BJ (cell line): ENCODE results near the gene BCL2L2. TPM values are rescaled to one million over a fixed set of nuclear protein-coding genes. Genes with fewer than 3 reads are reported as not detected.
A peak's percentile ranks its signal among the peaks of the same experiment; 100 is the strongest.

Experiments
- CTCF ChIA-PET: fragments of 350-600 bp; formaldehyde crosslinking; extraction: SDS; loops from one replicate; lab custom pipeline; 2021; ENCODE audit warnings: antibody characterized with exemption, inconsistent platforms; lab: Yijun Ruan, JAX
- POLR2A ChIA-PET: fragments of 300-600 bp; sonication (Branson Sonifier 250); formaldehyde crosslinking; extraction: SDS; loops from one replicate; lab custom pipeline; 2021; ENCODE audit warnings: antibody characterized with exemption; lab: Charles Lee
- DNase-seq: peaks from one replicate; pipeline ENCODE4 v3.0.0-alpha.2; 2011; ENCODE audit warnings: low read depth
- H3K27me3 ChIP-seq: 2 replicates; pipeline ENCODE4 v1.6.0; 2011; ENCODE audit warnings: low read length; ENCODE audit not compliant: control insufficient read depth, insufficient read depth
- H3K36me3 ChIP-seq: 2 replicates; pipeline ENCODE4 v1.5.1; 2011; ENCODE audit warnings: low read length; ENCODE audit not compliant: control insufficient read depth, insufficient read depth
- H3K4me3 ChIP-seq: 2 replicates; pipeline ENCODE4 v1.5.1; 2011; ENCODE audit warnings: low read depth, mild to moderate bottlenecking, control low read depth, low read length
- CTCF ChIP-seq: IDR thresholded peaks from 2 replicates; pipeline ENCODE4 v1.5.1; 2011; ENCODE audit warnings: low read depth, mild to moderate bottlenecking, control low read depth, inconsistent platforms, low read length, moderate library complexity; ENCODE audit not compliant: insufficient read depth
- polyA plus RNA-seq: library from polyadenylated mRNA; depleted of rRNA; stranded (reverse); fragments of >200 nt; gene quantifications from 2 replicates; pipeline ENCODE4 v1.2.3, GENCODE V29; 2011

BCL2L2 gene
- polyA plus RNA-seq, 1 experiment, result 26.5 TPM

- Histone ChIP-seq H3K4me3 (peak overlapping the region; percentile 60), H3K36me3 (peaks cover 11% of the 10 kb centered on the region), H3K27me3 (no peaks in the 10 kb centered on the region)
- ChIA-PET POLR2A (interaction anchor here (0.5 to 1.5 kb wide), 8 partner anchors 11 to 1835 kb away, joined by 3 to 10 read pairs (median 3); partner anchors contain the start of genes BCL2L2, HOMEZ and SLC22A17), CTCF (interaction anchor here (0.6 to 2.2 kb wide), 16 partner anchors 10 to 241 kb away, joined by 3 to 10 read pairs (median 3); partner anchors contain the start of genes BCL2L2, CMTM5 and PPP1R3E)
- no peak for DNase-seq
- no peak for TF ChIP-seq CTCF
Observed at GRCh38 chr14:23321572-23322547, 15.2 kb downstream of the BCL2L2 start.

- Histone ChIP-seq H3K4me3 (peak overlapping the region; percentile 60), H3K27me3 (no peaks in the 10 kb centered on the region), H3K36me3 (peaks cover 11% of the 10 kb centered on the region)
- DNase-seq, result no peak
- TF ChIP-seq CTCF, result no peak
- POLR2A ChIA-PET, result interaction anchor here (0.5 to 0.6 kb wide), 2 partner anchors 14 to 37 kb away, joined by 3 to 6 read pairs; partner anchors contain the start of gene HOMEZ
- CTCF ChIA-PET, result interaction anchor here (0.6 to 2.2 kb wide), 10 partner anchors 11 to 240 kb away, joined by 3 to 10 read pairs (median 3); partner anchors contain the start of gene BCL2L2
Observed at GRCh38 chr14:23322568-23323517, 16.2 kb downstream of the BCL2L2 start.

GRCh38 chr14:23323838-23324454, 17.3 kb downstream of the BCL2L2 start:
- no peak for TF ChIP-seq CTCF
- Histone ChIP-seq H3K36me3 (peaks cover 9% of the 10 kb centered on the region), H3K4me3 (no peak overlapping the region), H3K27me3 (no peaks in the 10 kb centered on the region)
- CTCF ChIA-PET, result interaction anchor here (1.7 to 2.2 kb wide), 2 partner anchors 22 to 56 kb away, joined by 3 to 10 read pairs; no protein-coding TSS in a partner anchor
- POLR2A ChIA-PET, result no interaction called here
- no peak for DNase-seq

- no peaks in the 10 kb centered on the region for H3K27me3 ChIP-seq
- no peak overlapping the region for H3K4me3 ChIP-seq
- no peak for TF ChIP-seq CTCF
- peaks cover 9% of the 10 kb centered on the region for H3K36me3 ChIP-seq
- no peak for DNase-seq
- POLR2A ChIA-PET, result no interaction called here
- CTCF ChIA-PET, result interaction anchor here (0.9 to 1.7 kb wide), 2 partner anchors 22 to 55 kb away, joined by 3 to 4 read pairs; no protein-coding TSS in a partner anchor
Observed at GRCh38 chr14:23324455-23324846, 17.8 kb downstream of the BCL2L2 start.
